GM18951 (cell line): ENCODE data around the gene CPNE8.

ENCODE experiments used
- POLR2A ChIP-seq: IDR thresholded peaks from 4 replicates; pipeline ENCODE4 v1.6.1; 2011; ENCODE audit warnings: mild to moderate bottlenecking; ENCODE audit not compliant: insufficient read length, insufficient read depth; ENCODE audit errors: extremely low read depth
- in situ Hi-C: fragments of 300-500 bp; cut with MboI; formaldehyde crosslinking; loops from one replicate; pipeline ENCODE4 v1.12.0; 2022; ENCODE audit warnings: low sequenced_read_pairs, mixed read lengths, inconsistent platforms; ENCODE audit not compliant: unreplicated experiment

CPNE8 gene

GRCh38 chr12:38610808-38611350 is 294.5 kb downstream of the CPNE8 start:
- in situ Hi-C loops: no loop called here
- no peak for TF ChIP-seq POLR2A

- TF ChIP-seq POLR2A: no peak
- in situ Hi-C loops: no loop called here
These were observed 298.1 kb downstream of the CPNE8 start for GRCh38 chr12:38607295-38607694.
